ENCODE data around the gene DUSP7.

- TF ChIP-seq CTCF (IDR thresholded peaks at IDR 0.05 in 8 of 11, conservative IDR thresholded peaks at IDR 0.05 in 3 of 11) = no peak
- TF ChIP-seq POLR2A (IDR thresholded peaks at IDR 0.05) = no peak
- no peak for TF ChIP-seq POLR2AphosphoS5 (IDR thresholded peaks at IDR 0.05)
Measured at GRCh38 chr3:52026041-52026440, 30.3 kb downstream of the DUSP7 start.

Data from spleen (tissue), 7 donors.